HepG2 (cell line): Measurements from ENCODE around the gene KRT3. TPM values are rescaled to one million over a fixed set of nuclear protein-coding genes. Genes with fewer than 3 reads are reported as not detected.

Experiments
- ATAC-seq: fragments of 200-7000 bp; cut with Tn5 transposase; 3 replicates; pipeline ENCODE4 v1.9.1; 2020; ENCODE audit warnings: mild to moderate bottlenecking, moderate library complexity
- BruUV-seq: library from RNA; stranded (reverse); fragments of 400-500 nt; replicated peaks from 2 replicates; lab custom pipeline; 2021; lab: Mats Ljungman, UMichigan
- CTCF ChIA-PET: fragments of 300-600 bp; formaldehyde crosslinking; extraction: SDS; loops from one replicate; lab custom pipeline; 2021; ENCODE audit warnings: low total read pairs, inconsistent platforms, low intra/inter-chr PET ratio; lab: Yijun Ruan, JAX
- POLR2A ChIA-PET: fragments of 350-600 bp; sonication (Branson Sonifier 250); formaldehyde crosslinking; loops from one replicate; lab custom pipeline; 2020; ENCODE audit warnings: antibody characterized with exemption, inconsistent platforms; lab: Yijun Ruan, JAX
- DNase-seq: peaks from one replicate; pipeline ENCODE4 v3.0.0-alpha.2; 2015; ENCODE audit warnings: low spot score
- FAIRE-seq: peaks from 3 replicates; lab custom pipeline; 2011; peaks lifted over from hg19 to GRCh38; lab: Jason Lieb, UNC
- H2AFZ ChIP-seq: one replicate; pipeline ENCODE4 v1.6.1; 2011; ENCODE audit warnings: low read length, inconsistent platforms
- H3K27ac ChIP-seq: fragments of 300-600 bp; 3 replicates; pipeline ENCODE4 v1.8.0; 2011; ENCODE audit warnings: mixed run types, mild to moderate bottlenecking, mixed read lengths, low read length, inconsistent platforms; ENCODE audit not compliant: insufficient read depth; ENCODE audit errors: extremely low read length
- H3K27me3 ChIP-seq, 2 experiments: fragments of 200-600 bp in 1 of 2; 2 replicates in 1 of 2; 3 replicates in 1 of 2; pipeline versions ENCODE4 v1.6.0 to v1.8.0; 2011; ENCODE audit warnings: low read length in 2 of 2, mild to moderate bottlenecking in 2 of 2, moderate library complexity in 2 of 2, inconsistent platforms in 1 of 2; ENCODE audit not compliant: insufficient read depth in 2 of 2, control insufficient read depth in 1 of 2
- H3K36me3 ChIP-seq, 2 experiments: fragments of 200-600 bp in 1 of 2; replicated peaks in 1 of 2; 2 replicates in 1 of 2; 3 replicates in 1 of 2; pipeline versions ENCODE4 v1.5.1 to v1.8.0; 2011; ENCODE audit warnings: low read length in 2 of 2, inconsistent platforms in 1 of 2; ENCODE audit not compliant: insufficient read depth in 2 of 2, control insufficient read depth in 1 of 2
- H3K4me1 ChIP-seq: 2 replicates; pipeline ENCODE4 v1.5.1; 2012; ENCODE audit warnings: low read length, inconsistent platforms; ENCODE audit not compliant: insufficient read depth
- H3K4me2 ChIP-seq: 2 replicates; pipeline ENCODE4 v1.6.0; 2011; ENCODE audit warnings: low read depth, low read length, inconsistent platforms
- H3K4me3 ChIP-seq, 3 experiments: fragments of 200-600 bp in 1 of 3; sonication (generic), shearing (Covaris generic) in 1 of 3; replicated peaks in 1 of 3; 2 replicates each; pipeline ENCODE4 v1.5.1; 2011 to 2016; ENCODE audit warnings: low read length in 3 of 3, inconsistent platforms in 2 of 3, low read depth in 2 of 3, mild to moderate bottlenecking in 2 of 3, control low read depth in 1 of 3, mixed read lengths in 1 of 3; ENCODE audit not compliant: insufficient read depth in 1 of 3
- H3K79me2 ChIP-seq: one replicate; pipeline ENCODE4 v1.6.1; 2011; ENCODE audit warnings: low read length, inconsistent platforms; ENCODE audit not compliant: insufficient read depth
- H3K9ac ChIP-seq: 2 replicates; pipeline ENCODE4 v1.6.0; 2011; ENCODE audit warnings: mild to moderate bottlenecking, low read depth, low read length, inconsistent platforms; ENCODE audit not compliant: insufficient read depth
- H3K9me3 ChIP-seq: 2 replicates; pipeline ENCODE4 v1.5.1; 2012; ENCODE audit warnings: mild to moderate bottlenecking, low read length
- H4K20me1 ChIP-seq: 2 replicates; pipeline ENCODE4 v1.6.0; 2011; ENCODE audit warnings: inconsistent platforms, mild to moderate bottlenecking, low read length, moderate library complexity; ENCODE audit not compliant: insufficient read depth
- ERF ChIP-seq: IDR thresholded peaks from 2 replicates; pipeline ENCODE4 v1.6.1; 2018; ENCODE audit warnings: missing biosample characterization, missing genetic modification reagents
- PHF8 ChIP-seq: sonication (generic); formaldehyde crosslinking; IDR thresholded peaks from 2 replicates; pipeline ENCODE4 v1.5.0; 2020; ENCODE audit warnings: missing genetic modification reagents
- TMF1 ChIP-seq: sonication (generic); formaldehyde crosslinking; IDR thresholded peaks from 2 replicates; pipeline ENCODE4 v1.8.1; 2022; ENCODE audit warnings: low read depth, missing genetic modification reagents
- ZNF230 ChIP-seq: sonication (generic); formaldehyde crosslinking; IDR thresholded peaks from 2 replicates; pipeline ENCODE4 v1.4.0; 2020; ENCODE audit warnings: mild to moderate bottlenecking, missing genetic modification reagents
- ZNF256 ChIP-seq: sonication (generic); formaldehyde crosslinking; conservative IDR thresholded peaks from 2 replicates; pipeline ENCODE4 v1.4.0; 2020; ENCODE audit warnings: missing genetic modification reagents
- ZNF264 ChIP-seq: sonication (generic); formaldehyde crosslinking; IDR thresholded peaks from 2 replicates; pipeline ENCODE4 v1.4.0; 2020; ENCODE audit warnings: missing genetic modification reagents
- ZNF572 ChIP-seq: sonication (generic); formaldehyde crosslinking; IDR thresholded peaks from 2 replicates; pipeline ENCODE4 v1.5.1; 2020; ENCODE audit warnings: mild to moderate bottlenecking, missing genetic modification reagents
- ZNF589 ChIP-seq: sonication (generic); formaldehyde crosslinking; conservative IDR thresholded peaks from 2 replicates; pipeline ENCODE4 v1.8.0; 2022; ENCODE audit warnings: mild to moderate bottlenecking, moderate library complexity, missing genetic modification reagents
- ZSCAN25 ChIP-seq: sonication (generic); formaldehyde crosslinking; IDR thresholded peaks from 2 replicates; pipeline ENCODE4 v1.8.0; 2022; ENCODE audit warnings: mild to moderate bottlenecking, missing genetic modification reagents
- WGBS: methylation state at CpG from one replicate; pipeline ENCODE4 v1.1.6; 2017; ENCODE audit warnings: low lambda C conversion rate; 5-methylcytosine and 5-hydroxymethylcytosine counted together
- in situ Hi-C: cut with HindIII; loops from 2 replicates; pipeline ENCODE4 v1.10.0; 2017; ENCODE audit warnings: low pct_unique_long_range_greater_than_20kb; ENCODE audit not compliant: extremely low pct_ligation_motif_present
- intact Hi-C: fragments of 100-400 bp; cut with micrococcal nuclease; formaldehyde crosslinking; loops from one replicate; pipeline ENCODE4 v1.10.0; 2022; ENCODE audit not compliant: unreplicated experiment
- polyA plus RNA-seq, 8 experiments: library from polyadenylated mRNA; depleted of rRNA in 3 of 8; stranded (reverse) in 7 of 8; unstranded in 1 of 8; fragments of >200 nt; fragmentation: Illumina TruSeq in 4 of 8; extraction: Trizol in 4 of 8; gene quantifications; 2 replicates each; pipeline versions ENCODE4 v1.2.1 to v1.2.3, GENCODE V29; 2011 to 2016; ENCODE audit warnings: low read depth in 4 of 8, missing spikeins in 1 of 8, mixed read lengths in 1 of 8; ENCODE audit not compliant: insufficient read depth in 1 of 8
- total RNA-seq, 5 experiments: library from RNA; depleted of rRNA; stranded (reverse); fragments of >200 nt; fragmentation: Illumina TruSeq; extraction: Trizol; gene quantifications; 2 replicates each; pipeline ENCODE4 v1.2.3, GENCODE V29; 2016; ENCODE audit warnings: low read depth in 1 of 5
- TF ChIP-seq, protein P1 (sequence below): sonication (generic); formaldehyde crosslinking; IDR thresholded peaks from 2 replicates; pipeline ENCODE4 v1.5.1; 2020; ENCODE audit warnings: mild to moderate bottlenecking, moderate library complexity, missing genetic modification reagents
- TF ChIP-seq, protein P2 (sequence below): sonication (generic); formaldehyde crosslinking; IDR thresholded peaks from 2 replicates; pipeline ENCODE4 v1.5.1; 2020; ENCODE audit warnings: mild to moderate bottlenecking, missing genetic modification reagents, borderline replicate concordance
- TF ChIP-seq, protein P3 (sequence below): sonication (generic); formaldehyde crosslinking; IDR thresholded peaks from 2 replicates; pipeline ENCODE4 v1.5.0; 2020; ENCODE audit warnings: mild to moderate bottlenecking, missing genetic modification reagents
- TF ChIP-seq, protein P4 (sequence below): sonication (generic); formaldehyde crosslinking; IDR thresholded peaks from 2 replicates; pipeline ENCODE4 v1.5.0; 2020; ENCODE audit warnings: missing genetic modification reagents

KRT3 gene
- total and polyA plus RNA-seq, 2 of the 13 experiments (the other 11 are each of a cell fraction or from before 2014, with no cell fraction given): not detected

DNA sequence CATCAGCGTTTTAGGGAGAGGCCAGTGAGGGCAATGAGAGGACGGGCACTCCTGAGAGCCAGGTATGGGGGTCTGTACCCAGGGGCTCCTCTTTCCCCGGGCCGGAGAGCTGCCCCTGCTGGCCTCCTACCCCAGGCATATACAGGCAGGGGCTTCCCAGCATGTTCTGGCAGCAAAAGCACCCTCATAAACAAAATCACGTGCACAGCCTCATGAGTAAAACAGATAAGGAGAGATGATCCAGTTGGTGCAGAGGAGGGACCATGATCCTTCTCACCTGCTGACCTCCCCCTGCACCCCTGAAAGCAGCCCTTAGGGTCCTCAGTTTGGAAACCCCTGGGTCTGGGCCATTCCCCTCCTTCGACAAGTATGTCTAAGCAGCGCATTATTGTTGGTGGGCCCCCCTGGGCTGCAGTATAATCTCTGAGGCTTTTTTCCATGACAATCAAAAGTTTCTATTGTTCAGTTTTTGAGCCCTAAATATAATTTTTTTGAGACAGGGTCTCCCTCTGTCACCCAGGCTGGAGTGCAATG, 23.0 kb upstream of the KRT3 start:
- intact Hi-C loops: no loop called here

More for the DNA sequence above, 23.0 kb upstream of the KRT3 start:
- 2% methylated on average over 7 of the region's 7 CpGs for WGBS
- no peak for ATAC-seq
- in situ Hi-C loops: no loop called here
- CTCF ChIA-PET: no interaction called here
- H3K36me3 ChIP-seq: no peaks in the 10 kb centered on the region
- TF ChIP-seq ZNF572: no peak
- no peak for TF ChIP-seq ERF (CRISPR knock-in tag)
- no peak for TF ChIP-seq ZNF589
- TF ChIP-seq ZSCAN25: no peak
- TF ChIP-seq, protein P1, sequence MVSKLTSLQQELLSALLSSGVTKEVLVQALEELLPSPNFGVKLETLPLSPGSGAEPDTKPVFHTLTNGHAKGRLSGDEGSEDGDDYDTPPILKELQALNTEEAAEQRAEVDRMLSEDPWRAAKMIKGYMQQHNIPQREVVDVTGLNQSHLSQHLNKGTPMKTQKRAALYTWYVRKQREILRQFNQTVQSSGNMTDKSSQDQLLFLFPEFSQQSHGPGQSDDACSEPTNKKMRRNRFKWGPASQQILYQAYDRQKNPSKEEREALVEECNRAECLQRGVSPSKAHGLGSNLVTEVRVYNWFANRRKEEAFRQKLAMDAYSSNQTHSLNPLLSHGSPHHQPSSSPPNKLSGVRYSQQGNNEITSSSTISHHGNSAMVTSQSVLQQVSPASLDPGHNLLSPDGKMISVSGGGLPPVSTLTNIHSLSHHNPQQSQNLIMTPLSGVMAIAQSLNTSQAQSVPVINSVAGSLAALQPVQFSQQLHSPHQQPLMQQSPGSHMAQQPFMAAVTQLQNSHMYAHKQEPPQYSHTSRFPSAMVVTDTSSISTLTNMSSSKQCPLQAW (CRISPR knock-in tag): no peak
- TF ChIP-seq, protein P2, sequence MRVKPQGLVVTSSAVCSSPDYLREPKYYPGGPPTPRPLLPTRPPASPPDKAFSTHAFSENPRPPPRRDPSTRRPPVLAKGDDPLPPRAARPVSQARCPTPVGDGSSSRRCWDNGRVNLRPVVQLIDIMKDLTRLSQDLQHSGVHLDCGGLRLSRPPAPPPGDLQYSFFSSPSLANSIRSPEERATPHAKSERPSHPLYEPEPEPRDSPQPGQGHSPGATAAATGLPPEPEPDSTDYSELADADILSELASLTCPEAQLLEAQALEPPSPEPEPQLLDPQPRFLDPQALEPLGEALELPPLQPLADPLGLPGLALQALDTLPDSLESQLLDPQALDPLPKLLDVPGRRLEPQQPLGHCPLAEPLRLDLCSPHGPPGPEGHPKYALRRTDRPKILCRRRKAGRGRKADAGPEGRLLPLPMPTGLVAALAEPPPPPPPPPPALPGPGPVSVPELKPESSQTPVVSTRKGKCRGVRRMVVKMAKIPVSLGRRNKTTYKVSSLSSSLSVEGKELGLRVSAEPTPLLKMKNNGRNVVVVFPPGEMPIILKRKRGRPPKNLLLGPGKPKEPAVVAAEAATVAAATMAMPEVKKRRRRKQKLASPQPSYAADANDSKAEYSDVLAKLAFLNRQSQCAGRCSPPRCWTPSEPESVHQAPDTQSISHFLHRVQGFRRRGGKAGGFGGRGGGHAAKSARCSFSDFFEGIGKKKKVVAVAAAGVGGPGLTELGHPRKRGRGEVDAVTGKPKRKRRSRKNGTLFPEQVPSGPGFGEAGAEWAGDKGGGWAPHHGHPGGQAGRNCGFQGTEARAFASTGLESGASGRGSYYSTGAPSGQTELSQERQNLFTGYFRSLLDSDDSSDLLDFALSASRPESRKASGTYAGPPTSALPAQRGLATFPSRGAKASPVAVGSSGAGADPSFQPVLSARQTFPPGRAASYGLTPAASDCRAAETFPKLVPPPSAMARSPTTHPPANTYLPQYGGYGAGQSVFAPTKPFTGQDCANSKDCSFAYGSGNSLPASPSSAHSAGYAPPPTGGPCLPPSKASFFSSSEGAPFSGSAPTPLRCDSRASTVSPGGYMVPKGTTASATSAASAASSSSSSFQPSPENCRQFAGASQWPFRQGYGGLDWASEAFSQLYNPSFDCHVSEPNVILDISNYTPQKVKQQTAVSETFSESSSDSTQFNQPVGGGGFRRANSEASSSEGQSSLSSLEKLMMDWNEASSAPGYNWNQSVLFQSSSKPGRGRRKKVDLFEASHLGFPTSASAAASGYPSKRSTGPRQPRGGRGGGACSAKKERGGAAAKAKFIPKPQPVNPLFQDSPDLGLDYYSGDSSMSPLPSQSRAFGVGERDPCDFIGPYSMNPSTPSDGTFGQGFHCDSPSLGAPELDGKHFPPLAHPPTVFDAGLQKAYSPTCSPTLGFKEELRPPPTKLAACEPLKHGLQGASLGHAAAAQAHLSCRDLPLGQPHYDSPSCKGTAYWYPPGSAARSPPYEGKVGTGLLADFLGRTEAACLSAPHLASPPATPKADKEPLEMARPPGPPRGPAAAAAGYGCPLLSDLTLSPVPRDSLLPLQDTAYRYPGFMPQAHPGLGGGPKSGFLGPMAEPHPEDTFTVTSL (CRISPR knock-in tag): no peak
- TF ChIP-seq ZNF256 (CRISPR knock-in tag): no peak
- TF ChIP-seq ZNF230 (CRISPR knock-in tag): no peak
- TF ChIP-seq TMF1: no peak
- TF ChIP-seq ZNF264 (CRISPR knock-in tag): no peak
- TF ChIP-seq, protein P3, sequence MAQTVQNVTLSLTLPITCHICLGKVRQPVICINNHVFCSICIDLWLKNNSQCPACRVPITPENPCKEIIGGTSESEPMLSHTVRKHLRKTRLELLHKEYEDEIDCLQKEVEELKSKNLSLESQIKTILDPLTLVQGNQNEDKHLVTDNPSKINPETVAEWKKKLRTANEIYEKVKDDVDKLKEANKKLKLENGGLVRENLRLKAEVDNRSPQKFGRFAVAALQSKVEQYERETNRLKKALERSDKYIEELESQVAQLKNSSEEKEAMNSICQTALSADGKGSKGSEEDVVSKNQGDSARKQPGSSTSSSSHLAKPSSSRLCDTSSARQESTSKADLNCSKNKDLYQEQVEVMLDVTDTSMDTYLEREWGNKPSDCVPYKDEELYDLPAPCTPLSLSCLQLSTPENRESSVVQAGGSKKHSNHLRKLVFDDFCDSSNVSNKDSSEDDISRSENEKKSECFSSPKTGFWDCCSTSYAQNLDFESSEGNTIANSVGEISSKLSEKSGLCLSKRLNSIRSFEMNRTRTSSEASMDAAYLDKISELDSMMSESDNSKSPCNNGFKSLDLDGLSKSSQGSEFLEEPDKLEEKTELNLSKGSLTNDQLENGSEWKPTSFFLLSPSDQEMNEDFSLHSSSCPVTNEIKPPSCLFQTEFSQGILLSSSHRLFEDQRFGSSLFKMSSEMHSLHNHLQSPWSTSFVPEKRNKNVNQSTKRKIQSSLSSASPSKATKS (CRISPR knock-in tag): no peak
- no peak for TF ChIP-seq PHF8 (CRISPR knock-in tag)
- TF ChIP-seq, protein P4, sequence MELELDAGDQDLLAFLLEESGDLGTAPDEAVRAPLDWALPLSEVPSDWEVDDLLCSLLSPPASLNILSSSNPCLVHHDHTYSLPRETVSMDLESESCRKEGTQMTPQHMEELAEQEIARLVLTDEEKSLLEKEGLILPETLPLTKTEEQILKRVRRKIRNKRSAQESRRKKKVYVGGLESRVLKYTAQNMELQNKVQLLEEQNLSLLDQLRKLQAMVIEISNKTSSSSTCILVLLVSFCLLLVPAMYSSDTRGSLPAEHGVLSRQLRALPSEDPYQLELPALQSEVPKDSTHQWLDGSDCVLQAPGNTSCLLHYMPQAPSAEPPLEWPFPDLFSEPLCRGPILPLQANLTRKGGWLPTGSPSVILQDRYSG (CRISPR knock-in tag): no peak
- H3K4me1 ChIP-seq: no peaks in the 10 kb centered on the region
- DNase-seq: no peak
- no peak overlapping the region for H3K27ac ChIP-seq
- H3K27me3 ChIP-seq: peaks cover 5 to 53% of the 10 kb centered on the region in 2 experiments; a peak in 4 of 5 replicates
- POLR2A ChIA-PET: no interaction called here
- no peak overlapping the region for H2AFZ ChIP-seq
- no TSS peak for BruUV-seq
- H3K9ac ChIP-seq: no peak overlapping the region
- FAIRE-seq: no peak
- H4K20me1 ChIP-seq: no peaks in the 10 kb centered on the region
- no peaks in the 10 kb centered on the region for H3K79me2 ChIP-seq
- H3K4me3 ChIP-seq: no peak overlapping the region
- H3K9me3 ChIP-seq: no peaks in the 10 kb centered on the region
- H3K4me2 ChIP-seq: no peak overlapping the region
